Activated CD4-positive, alpha-beta T cell treated with anti-CD3 and anti-CD28 coated beads, Interleukin-10, Interleukin-2, amounts not matched to agents 100 ng/mL and 50 ng/mL, durations not matched to agents 16 hours and 8 hours (primary cell): ENCODE measurements around the gene DLG3.
A peak's percentile ranks its signal among the peaks of the same experiment; 100 is the strongest.

Experiments
- DNase-seq: peaks from one replicate; pipeline ENCODE4 v3.0.0-alpha.2; 2020

Gene DLG3

DNA sequence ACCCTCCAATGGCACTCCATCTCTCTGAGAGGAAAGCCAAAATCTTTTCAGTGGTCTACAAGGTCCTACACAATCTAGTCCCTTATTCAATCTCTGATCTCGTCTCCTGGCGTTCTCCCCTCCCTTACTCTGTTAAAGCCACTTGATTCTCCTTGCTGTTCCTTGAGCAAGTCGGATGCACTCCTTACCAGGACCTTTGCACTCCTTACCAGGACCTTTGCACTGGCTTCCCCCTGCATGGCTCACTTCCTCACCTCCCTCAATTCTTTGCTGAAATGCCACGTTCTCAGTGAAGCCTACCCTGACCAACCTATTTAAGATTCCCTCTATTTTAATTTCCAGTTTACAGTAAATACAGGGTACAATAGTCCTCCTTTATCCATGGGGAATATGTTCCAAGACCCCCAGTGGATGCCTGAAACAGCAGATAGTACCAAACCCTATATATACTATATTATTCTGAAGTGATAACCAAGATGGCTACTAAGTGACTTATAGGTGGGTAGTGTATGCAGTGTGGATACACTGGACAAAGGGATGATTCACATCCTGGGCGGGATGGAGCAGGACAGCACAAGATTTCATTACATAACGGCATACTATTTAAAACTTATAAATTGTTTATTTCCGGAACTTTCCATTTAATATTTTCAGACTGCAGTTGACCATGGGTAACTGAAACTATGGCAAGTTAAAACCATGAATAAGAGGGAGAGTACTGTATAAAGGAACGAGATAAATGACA, 6.5 kb upstream of the DLG3 start:
- no peak for DNase-seq

DNA sequence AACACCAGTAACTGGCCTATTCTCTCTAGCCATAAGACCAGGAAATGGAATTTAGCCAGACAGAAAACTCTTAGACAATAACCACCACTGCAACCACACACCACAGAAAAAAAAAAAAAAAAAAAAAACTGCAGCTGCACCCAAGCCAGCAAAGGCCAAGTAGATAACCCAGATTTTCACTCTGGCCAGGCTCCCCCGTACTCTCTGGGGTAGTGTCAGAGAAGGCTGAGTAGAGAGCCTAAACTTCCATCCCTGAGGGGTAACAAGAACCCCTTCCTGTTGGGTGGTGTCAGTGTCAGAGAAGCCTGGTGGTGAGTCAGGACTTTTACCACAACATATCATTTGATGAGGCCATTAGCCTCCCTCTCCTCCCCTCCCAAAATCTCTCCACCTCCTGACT, 5.6 kb upstream of the DLG3 start:
- no peak for DNase-seq

DNA sequence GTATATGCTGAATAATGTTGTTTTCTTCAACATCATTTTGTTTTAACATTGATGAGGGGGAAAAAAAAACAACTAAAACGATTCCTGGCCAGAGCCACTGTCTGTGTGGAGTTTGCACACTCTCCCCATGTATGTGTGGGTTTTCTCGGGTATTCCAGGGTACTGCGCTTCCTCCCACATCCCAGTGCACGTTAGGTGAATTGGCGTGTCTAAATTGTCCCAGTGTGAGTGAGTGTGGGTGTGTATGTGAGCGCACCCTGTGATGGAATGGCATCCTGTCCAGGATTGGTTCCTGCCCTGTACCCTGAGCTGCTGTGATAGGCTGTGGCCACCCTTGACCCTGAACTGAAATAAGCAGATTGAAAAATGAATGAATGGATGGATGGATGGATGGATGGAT, 2.4 kb upstream of the DLG3 start:
- no peak for DNase-seq

DNA sequence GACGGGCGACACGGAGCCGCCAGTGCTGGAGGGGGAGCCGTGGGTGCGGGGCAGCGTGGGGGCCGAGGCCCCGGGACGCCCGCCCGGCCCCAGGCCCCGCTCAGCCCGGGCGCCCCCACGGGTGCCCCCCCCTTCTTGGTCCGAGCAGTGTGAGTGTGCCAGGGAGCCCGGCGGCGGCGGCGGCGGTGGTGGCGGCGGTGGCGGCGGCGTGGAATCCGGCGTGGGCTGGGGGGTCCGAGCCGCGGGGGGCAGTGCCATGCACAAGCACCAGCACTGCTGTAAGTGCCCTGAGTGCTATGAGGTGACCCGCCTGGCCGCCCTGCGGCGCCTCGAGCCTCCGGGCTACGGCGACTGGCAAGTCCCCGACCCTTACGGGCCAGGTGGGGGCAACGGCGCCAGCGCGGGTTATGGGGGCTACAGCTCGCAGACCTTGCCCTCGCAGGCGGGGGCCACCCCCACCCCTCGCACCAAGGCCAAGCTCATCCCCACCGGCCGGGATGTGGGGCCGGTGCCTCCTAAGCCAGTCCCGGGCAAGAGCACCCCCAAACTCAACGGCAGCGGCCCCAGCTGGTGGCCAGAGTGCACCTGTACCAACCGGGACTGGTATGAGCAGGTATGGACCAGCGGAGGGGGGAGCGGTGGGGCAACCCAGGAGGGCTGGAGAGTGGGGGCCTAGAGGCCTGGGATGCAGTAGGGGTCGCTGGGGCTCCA, 466 bp downstream of the DLG3 start:
- no peak for DNase-seq

DNA sequence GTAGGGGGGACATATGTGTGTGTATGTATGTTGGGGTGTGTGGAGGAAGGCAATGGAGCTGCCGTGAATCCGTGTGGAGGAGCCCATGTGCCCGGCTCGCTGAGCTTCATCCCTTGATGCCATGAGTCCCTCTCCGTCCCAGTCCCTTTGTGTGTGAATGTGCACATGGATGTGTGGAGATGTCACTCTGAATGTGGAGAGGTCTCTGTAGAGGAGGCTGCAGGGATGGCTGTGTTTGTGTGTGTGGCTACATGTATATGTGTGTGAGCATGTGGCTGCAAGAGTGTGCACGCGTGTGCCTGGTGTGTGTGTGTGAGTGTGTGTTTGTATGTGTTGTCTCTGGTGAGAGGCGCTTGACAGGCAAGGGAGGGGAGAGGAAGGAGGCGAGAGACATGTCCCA, 1.3 kb downstream of the DLG3 start:
- no peak for DNase-seq

DNA sequence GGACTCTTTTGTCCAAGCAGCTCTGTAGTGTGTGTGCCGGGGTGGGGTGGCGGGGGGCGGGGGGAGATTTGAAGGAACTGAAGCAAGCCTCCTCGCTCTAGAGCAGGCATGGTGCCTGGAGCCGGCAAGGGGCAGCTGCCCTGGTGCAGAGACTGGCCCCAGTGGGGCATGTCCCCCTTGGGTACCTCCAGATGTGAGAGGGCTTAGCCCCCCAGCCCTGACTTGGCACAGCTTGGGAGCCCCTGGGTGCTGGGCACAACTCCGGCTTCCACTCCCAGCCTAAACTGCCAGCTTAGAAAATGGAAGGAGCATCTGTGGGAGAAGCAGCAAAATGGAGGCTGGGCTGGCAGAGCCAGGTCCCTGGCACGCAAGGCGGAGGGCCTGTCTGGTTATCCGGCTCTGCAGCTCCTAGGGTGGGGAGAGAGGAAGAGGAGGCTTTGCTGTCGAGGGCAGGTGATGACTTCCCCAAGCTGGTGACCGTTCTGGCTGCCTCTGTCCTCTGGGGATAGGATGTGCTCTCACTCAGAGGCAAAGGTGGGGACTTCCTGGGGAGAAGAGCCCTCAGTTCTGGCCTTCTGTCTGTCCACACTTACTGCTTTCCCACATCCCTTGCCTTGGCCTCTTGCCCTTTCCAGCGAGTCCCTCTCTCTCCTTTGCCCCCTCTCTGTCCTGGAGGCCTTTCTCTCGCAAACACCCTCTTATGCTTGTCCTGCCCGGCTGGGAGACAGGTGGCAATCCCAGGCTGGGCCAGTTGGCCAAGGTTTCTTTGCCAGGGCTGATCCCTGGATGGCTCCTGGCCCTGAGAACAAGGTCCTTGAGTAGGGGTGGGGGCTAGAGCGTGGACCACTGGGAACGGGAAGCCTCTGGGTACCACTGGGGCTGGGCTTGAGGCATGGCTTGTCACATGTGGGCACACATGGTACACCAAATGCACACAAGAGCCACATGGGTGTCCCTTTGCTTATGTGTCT, 2.0 kb downstream of the DLG3 start:
- no peak for DNase-seq

DNA sequence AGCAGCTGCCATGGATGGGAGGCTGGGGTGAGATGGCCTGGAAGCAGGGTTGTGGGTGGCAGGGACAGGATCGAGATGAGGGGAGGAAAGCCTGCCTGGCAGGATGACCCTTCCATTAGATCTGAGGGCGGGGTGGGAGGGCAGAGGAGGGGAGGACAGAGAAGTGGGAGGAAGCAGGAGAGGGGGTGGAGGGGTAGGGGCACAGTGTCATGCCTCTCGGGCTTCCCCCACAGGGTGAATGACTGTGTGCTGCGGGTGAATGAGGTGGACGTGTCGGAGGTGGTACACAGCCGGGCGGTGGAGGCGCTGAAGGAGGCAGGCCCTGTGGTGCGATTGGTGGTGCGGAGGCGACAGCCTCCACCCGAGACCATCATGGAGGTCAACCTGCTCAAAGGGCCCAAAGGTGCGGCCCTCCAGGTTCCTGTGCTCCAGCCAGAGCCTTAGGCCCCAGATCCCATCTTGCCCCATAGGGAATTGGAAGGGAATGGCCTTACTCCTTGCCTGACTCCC, 4.9 kb downstream of the DLG3 start:
- no peak for DNase-seq

DNA sequence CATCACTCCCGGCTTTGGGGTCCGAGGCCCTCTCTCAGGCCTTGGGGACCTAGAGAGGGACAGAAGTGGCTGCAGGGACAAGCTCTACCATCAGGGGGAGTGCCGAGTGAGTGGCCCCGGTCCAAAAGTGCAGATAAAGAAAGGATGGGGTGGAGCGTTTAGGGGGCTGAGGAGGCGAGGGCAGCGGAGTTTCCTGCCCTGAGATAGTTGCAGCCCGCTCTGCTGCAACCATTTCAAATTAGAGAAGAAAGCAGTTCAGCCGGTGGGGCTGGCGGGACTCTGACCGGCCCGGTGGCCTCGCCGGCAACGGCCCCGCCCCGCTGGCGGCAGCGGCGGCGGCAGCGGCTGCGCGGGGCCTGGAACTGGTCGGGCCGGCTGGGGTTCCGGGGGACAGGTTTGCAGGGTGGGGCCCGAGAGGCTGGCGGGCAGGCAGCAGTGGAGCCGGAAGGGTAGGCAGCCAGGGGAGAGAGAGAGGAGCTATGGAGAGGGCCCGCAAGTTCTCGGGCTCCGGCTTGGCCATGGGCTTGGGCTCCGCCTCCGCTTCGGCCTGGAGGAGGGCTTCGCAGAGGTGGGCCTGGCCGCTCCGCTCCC, 7.6 kb downstream of the DLG3 start:
- DNase-seq = peak; percentile 60

DNA sequence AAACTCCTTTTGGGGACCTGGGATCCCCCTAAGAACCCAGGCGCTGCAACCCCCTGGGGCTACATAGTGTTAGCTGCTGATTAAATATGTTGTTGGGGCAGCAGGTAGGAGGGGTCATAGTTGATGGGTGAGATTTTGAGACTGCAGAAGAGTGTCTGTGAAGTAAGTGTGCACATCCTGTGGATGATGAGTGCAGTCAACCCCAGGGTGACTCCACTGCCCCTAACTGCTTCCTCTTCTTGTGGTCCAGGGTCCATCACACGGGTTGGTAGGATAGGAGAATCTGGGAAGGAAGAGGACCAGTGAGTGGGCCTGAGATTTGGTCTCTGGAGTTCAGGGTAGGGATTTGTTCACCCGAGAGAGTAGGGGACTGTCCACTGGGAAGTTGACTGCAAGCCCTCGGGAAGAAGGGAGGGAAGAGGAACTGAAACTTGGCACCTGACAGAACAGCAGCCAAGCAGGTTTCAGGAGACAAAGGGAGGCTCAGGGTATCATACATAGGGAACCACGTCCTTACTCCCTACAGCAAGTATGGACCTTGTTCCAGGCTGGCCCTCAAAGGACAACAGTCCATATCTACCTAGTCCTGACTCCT, 8.5 kb downstream of the DLG3 start:
- no peak for DNase-seq

DNA sequence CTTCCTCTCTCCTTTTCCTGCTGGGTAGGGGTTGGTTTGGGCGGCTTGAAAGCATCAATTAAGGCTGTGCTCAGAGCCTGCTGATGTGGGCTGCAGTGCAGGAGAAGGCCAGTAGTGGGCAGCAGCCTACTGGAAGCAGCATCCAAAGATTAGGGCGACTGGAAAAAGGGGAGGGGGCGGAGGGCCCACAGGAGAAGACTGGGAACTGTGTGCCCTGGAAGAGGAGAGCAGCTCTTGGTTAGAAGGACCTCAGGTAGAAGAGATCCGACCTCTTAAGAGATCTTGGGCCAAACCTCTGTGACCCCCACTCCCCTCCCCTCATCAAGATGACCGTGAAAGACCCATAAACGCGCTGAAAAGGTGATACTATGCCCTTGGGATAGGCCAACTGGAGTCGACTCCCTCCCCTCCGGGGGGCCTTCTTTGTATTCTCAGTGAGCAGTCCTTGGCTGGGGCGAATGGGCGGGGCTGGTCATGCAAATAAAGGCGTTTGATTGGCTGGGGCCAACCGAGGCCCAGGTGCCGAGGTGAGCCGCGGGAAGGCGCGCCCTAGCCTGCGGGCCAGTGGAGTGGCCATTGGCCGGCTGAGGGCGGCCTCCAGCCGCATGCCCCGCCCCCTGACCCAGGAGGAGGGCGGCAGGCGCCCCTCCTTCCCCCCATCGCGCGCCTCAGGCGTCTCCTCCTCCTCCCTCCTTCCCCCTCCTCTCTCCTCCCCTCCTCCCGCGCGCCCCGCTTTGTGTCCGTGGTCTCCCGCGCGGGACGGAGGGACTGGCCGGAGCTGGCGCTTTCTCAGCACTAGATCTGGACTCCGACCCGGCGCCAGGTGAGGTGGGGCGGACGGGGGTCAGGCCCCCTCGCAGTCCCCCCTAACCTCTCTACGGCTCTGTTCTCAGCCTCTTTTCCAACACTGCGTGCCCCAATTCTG, 10.1 kb downstream of the DLG3 start:
- peak; percentile 73 for DNase-seq

DNA sequence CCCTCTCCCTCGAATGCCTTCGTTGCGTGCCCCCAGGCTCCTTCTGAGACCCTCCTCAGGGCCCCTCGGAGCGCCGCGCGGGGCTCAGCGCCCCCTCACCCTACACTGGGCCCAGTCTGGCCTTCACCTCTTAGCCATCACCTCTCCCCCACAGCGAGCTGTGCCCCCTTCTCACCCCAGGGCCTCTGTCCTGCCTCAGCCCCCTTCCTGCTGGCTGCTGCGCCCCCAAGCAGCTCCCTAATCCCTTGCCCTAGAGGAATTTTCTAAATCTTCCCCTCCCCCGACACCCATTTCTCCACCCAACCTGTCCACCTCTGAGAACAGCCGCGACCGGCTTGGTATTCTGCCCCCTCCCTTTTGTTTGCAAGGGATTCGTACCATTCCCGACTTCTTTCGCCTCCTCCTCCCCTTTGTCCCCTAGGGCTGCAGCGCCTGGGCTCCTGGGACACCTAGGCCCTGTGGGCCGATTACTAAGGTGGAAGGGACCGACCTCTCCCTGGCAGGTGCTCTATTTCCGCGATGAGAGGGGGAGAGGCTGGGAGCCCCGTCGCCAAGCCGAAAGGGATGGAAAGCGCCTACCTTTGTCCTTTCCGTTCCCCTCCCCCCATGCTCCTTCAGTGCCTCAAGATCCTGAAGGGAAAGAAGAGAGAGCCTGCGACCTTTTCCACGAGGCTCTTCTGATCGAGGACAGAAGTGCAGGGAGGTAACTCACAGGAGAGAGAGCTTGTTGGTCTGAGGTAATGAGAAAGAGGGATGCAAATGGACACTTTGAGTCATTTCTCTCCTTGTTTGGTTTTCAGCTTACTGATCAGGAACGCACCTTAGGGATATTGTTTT, 10.9 kb downstream of the DLG3 start:
- DNase-seq = peak; percentile 24

DNA sequence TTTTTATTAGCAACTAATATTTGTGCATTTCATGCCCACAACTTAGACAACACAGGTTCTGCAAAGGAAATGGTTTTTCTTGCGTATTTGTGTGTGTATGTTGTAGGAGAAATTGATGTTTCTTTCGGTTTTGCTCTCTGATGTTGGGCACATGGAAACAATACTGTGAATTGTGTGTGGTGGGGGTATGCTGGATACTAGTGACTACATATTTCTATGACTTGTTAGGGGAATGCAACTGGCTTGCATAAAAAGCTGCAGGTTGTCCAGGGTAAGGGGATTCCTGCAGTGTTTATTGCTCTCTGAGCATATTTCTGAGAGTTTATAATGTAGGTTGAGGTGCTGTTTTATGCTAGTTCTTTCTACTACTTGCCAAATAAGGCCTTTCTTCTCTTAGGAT, 11.6 kb downstream of the DLG3 start:
- peak; percentile 25 for DNase-seq

DNA sequence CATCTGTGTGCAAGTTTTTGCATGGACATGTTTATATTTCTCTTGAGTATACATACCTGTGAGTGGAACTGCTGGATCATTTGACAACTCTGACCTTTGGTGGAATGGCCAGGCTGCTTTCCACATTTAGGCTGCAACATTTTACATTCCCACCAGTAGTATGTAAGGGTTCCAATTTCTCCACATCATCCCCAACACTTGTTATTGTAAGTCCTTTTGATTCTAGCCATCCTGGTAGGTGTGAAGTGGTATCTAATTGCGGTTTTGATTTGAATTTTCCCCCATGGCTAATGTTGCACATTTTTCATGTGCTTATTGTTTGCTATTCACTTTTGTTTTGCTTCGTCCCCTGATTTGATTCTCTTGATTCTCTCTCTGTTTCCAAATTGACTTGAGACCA, 16.4 kb downstream of the DLG3 start:
- DNase-seq = no peak

DNA sequence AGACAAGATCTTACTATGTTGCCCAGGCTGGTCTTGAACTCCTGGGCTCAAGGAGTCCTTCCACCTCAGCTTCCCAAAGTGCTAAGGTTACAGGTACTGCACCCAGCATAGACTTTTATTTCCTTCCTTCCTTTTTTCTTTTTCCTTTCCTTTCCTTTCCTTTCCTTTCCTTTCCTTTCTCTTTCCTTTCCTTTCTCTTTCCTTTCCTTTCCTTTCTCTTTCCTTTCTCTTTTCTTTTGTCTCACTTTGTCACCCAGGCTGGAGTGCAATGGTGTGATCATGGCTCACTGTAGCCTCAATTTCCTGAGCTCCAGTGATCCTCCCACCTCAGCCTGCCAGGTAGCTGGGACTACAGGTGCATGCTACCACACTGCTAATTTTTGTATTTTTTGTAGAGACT, 19.4 kb downstream of the DLG3 start:
- no peak for DNase-seq

DNA sequence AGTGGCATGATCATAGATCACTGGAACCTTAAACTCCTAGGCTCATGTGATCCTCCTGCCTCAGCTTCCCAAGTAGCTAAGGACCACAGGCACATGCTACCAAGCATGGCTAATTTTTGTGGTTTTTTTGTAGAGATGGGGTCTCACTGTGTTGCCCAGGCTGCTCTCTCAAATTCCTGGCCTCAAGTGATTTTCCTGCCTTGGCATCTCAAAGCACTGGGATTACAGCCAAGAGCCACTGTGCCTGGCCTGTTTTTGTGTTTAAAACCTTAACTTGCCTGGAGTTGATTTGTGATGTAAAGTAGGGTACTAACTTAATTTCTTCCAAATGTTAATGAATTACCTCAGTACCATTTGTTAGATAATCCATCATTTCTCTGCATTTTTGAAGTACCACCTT, 22.3 kb downstream of the DLG3 start:
- DNase-seq = no peak

DNA sequence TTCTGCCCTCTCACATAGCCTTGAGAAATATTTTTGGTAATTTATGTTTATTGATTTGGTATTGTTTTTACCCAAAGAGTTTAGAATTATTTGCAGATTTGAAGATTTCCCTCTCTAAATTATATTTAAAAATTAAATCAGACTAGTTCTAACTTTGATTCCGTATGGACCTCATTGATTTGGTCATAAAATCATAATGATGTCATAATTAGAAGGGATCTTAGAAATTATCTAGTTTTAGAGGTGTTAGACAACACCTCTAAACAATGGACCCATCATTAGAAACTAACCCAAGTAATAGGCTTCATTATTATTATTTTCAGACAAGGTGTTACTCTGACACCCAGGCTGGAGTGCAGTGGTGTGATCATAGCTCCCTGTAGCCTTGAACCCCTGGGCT, 24.1 kb downstream of the DLG3 start:
- DNase-seq = no peak

DNA sequence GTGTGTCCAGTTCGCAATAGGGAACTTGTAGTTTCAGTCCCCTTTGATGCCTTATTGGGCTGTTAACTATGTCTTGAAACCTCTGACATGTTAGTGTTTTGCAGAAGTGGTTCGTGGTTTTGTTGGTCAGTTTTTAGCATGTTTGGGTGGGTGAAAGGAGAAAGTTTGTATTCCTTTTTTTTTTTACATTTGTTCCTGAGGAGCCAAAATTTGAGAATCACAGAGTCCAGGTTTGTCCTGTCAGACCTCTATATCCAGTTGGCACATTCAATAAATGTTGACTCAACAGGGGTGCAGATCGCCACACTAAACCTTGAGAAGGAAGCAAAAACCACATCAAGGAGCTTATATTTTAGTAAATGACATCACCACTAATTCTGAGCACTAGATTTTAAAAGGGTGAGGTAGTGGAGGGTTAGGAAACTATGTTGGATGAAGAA, 26.2 kb downstream of the DLG3 start:
- no peak for DNase-seq

DNA sequence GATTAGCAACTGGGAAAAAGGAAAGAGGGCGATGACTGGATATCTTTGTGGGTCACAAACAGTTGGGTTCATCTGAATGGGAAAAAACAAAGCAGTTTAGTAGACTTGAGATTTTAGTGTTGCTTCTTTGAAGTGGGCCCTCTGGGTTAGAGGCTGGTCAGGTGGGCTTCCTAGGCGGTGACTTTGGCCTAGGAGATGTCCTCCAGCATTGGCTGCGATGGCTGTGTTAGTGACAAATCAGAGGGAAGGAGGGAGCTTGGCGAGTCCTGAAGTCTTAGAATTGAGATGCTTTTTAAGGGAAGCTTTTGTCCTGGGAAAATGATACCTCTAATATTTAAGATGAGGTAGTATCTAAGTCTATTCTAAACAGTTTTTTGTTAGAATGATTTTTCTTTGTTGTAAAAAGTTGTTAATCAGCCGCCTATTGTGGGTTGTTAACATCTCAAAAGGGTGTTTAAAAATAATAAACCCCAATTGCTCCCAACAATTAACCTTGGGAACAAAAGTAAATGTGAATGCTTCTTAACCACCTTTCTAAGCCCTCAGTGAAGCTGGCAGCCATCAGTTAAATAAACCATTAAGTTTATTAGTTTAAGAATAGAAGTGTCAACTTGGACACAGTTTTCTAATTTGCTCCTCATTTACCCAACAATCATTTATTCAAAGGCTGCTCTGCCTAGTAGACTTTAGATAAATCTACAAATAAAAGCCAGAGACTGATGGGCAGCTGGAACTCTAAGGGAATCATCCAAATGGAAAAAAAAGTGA, 31.7 kb downstream of the DLG3 start:
- DNase-seq = no peak

DNA sequence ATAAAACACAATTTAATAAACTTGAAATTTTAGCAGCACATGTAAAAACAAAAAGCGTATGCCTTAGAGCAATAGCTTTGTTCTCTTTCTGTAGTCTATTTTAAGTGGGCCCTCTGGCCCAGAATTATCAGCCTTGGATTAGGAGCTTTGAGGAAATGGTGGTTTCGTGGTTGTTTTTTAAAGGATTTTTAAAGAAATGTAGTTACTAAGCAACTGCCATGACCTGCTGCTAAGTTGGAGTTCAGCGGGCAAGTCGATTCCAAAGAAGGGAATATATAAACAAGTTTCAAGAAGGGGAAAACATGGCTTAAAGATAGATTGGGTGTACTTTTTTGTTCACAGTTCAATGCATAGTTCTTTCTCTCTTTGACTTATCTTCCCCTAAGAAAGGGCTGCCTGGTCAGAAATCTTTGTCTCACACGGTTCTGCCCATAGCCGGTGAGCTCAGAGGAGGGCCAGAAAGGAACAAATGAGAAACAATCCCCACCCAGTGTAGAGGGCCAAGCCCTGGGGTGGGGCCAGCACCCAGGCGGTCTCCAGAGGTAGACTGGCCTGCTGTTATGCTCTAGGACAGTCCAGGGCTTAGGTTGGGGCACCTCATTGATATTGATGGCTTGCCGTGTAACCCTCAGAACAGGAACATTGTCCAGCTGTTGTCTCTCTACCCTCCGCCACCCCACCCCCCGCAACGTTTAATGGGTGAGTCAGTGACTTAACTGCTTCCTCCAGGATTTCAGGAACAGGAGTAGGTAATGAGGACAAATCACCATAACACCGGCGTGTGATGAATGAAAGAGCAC, 32.5 kb downstream of the DLG3 start:
- DNase-seq = no peak
